T-cell (primary cell): ENCODE results near the gene NTMT1. TPM values are rescaled to one million over a fixed set of nuclear protein-coding genes. Genes with fewer than 3 reads are reported as not detected.

ENCODE experiments used
- ATAC-seq, 4 experiments: fragments of 200-7000 bp in 3 of 4; fragments of 150-1000 bp in 1 of 4; cut with Tn5 transposase; replicated peaks in 1 of 4; 1 replicate in 3 of 4; 2 replicates in 1 of 4; pipeline ENCODE4 v1.10.0; 2021; ENCODE audit warnings: moderate library complexity in 3 of 4, mild to moderate bottlenecking in 2 of 4, moderate number of reproducible peaks in 1 of 4
- CTCF ChIA-PET, 2 donors: fragments of 300-600 bp; sonication (Branson Sonifier 250); formaldehyde crosslinking; loops; one replicate each; lab custom pipeline; 2022; ENCODE audit warnings: antibody characterized with exemption in 2 of 2; lab: Charles Lee
- POLR2A ChIA-PET, 2 donors: fragments of 300-600 bp; sonication (Branson Sonifier 250); formaldehyde crosslinking; loops; one replicate each; lab custom pipeline; 2022; ENCODE audit warnings: antibody characterized with exemption in 2 of 2; lab: Charles Lee
- DNase-seq, 35 experiments: peaks; one replicate each; pipeline versions ENCODE4 v3.0.0 to v3.0.0-alpha.2; 2013 to 2023
- H3K27ac ChIP-seq: one replicate; pipeline ENCODE4 v1.5.1; 2013; ENCODE audit warnings: low read length
- H3K27me3 ChIP-seq, 2 experiments: replicated peaks in 1 of 2; 1 replicate in 1 of 2; 2 replicates in 1 of 2; pipeline versions ENCODE4 v1.6.1 to v1.7.0; 2013; ENCODE audit warnings: low read length in 1 of 2, mixed read lengths in 1 of 2; ENCODE audit not compliant: control insufficient read depth in 2 of 2, insufficient read depth in 2 of 2; ENCODE audit errors: extremely low read depth in 1 of 2
- H3K36me3 ChIP-seq, 2 donors: 1 replicate in 1 of 2; 2 replicates in 1 of 2; pipeline versions ENCODE4 v1.6.1 to v1.7.0; 2013; ENCODE audit warnings: low read length in 1 of 2; ENCODE audit not compliant: control insufficient read depth in 2 of 2, insufficient read depth in 1 of 2; ENCODE audit errors: extremely low read depth in 1 of 2
- H3K4me1 ChIP-seq, 2 experiments: 1 replicate in 1 of 2; 2 replicates in 1 of 2; pipeline versions ENCODE4 v1.6.1 to v1.7.0; 2013; ENCODE audit warnings: low read length in 2 of 2, mixed read lengths in 1 of 2; ENCODE audit not compliant: insufficient read depth in 2 of 2, control insufficient read depth in 1 of 2; ENCODE audit errors: extremely low read depth in 1 of 2
- H3K4me3 ChIP-seq, 2 donors: 1 replicate in 1 of 2; 2 replicates in 1 of 2; pipeline versions ENCODE4 v1.5.1 to v1.7.0; 2013; ENCODE audit warnings: mild to moderate bottlenecking in 2 of 2, low read length in 1 of 2, moderate library complexity in 1 of 2; ENCODE audit not compliant: control insufficient read depth in 1 of 2; ENCODE audit errors: extremely low read depth in 1 of 2
- H3K9me3 ChIP-seq: 2 replicates; pipeline ENCODE4 v1.7.0; 2013
- H3K27ac Mint-ChIP-seq, 2 donors: one replicate each; pipeline ENCODE4 v1.8.0; 2020 to 2021; ENCODE audit warnings: mild to moderate bottlenecking in 2 of 2, mixed read lengths in 2 of 2
- H3K27me3 Mint-ChIP-seq, 2 donors: one replicate each; pipeline ENCODE4 v1.8.0; 2021 to 2022; ENCODE audit warnings: mixed read lengths in 2 of 2
- H3K36me3 Mint-ChIP-seq: one replicate; pipeline ENCODE4 v1.8.0; 2021; ENCODE audit warnings: mixed read lengths
- H3K4me1 Mint-ChIP-seq, 3 donors: one replicate each; pipeline ENCODE4 v1.8.0; 2020 to 2022; ENCODE audit warnings: mixed read lengths in 3 of 3, mild to moderate bottlenecking in 1 of 3
- H3K4me3 Mint-ChIP-seq, 3 donors: one replicate each; pipeline ENCODE4 v1.8.0; 2020 to 2022; ENCODE audit warnings: mild to moderate bottlenecking in 3 of 3, mixed read lengths in 3 of 3, moderate library complexity in 3 of 3
- H3K9me3 Mint-ChIP-seq, 3 donors: one replicate each; pipeline ENCODE4 v1.8.0; 2020 to 2022; ENCODE audit warnings: mixed read lengths in 3 of 3
- WGBS: methylation state at CpG from one replicate; pipeline ENCODE4 v1.1.5; 2013; ENCODE audit warnings: missing lambda C conversion rate; ENCODE audit not compliant: insufficient coverage; 5-methylcytosine and 5-hydroxymethylcytosine counted together
- total RNA-seq, 35 experiments: library from RNA in 6 of 35; stranded (reverse) in 6 of 35; fragments of 120-200 nt in 1 of 35; gene quantifications; one replicate each; pipeline versions ENCODE4 v1.2.1 to v1.2.4 and lab custom pipeline; 2013 to 2026

Gene NTMT1
- total RNA-seq, 5 donors from 2014 or later (not counting 1 experiment from before 2014, with no cell fraction given), result 31.0 to 45.0 (median 40.3) TPM

DNA sequence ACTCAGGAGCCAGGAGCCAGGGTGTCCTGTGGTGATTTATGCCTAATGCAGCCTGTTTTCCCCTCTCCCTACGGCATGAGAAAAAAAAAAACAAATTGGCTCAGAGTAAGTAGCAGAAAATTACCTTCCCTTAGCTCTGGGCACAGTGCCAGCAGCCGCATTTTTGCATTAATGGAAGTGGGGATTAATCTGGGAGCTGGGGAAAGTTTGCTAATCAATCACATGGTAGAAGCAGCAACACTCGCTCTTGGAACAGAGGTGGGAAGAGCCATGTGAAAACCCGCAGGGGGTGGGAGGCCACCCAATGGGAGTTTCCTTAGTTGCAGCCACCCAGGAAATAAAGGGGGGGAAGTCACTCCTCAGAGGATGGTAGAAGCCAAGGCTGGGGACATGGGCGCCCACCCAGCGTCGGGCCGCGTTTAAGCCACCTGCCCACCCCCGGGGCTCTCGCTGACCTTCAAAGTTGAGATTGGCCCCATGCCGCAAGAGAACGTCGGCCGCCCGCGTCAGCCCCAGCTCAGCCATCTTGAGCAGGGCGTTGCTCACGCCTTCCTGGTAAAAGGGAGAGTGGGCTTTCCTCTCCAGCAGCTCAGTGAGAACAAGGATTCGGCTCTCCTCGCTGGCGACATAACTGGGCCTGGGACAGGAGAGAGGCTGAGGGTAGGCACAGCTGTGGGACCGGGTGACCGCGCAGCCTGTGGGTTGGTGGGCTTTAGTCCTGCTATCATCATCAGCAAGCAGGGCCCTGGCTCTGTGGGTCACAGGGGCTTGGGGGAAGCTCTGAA is 14.3 kb downstream of the NTMT1 start:
- CTCF ChIA-PET, result interaction anchor here (0.5 to 1.9 kb wide), 7 partner anchors 14 to 1486 kb away, joined by 3 to 7 read pairs (median 3); partner anchors contain the start of gene NTMT1 (in 1 of the 2)
- 92% methylated on average over 18 of the region's 25 CpGs for WGBS
- peak overlapping the region; percentile 89 to 96 for H3K4me3 ChIP-seq
- Mint-ChIP-seq H3K27me3 (no peaks in the 10 kb centered on the region), H3K36me3 (peaks cover 19% of the 10 kb centered on the region), H3K4me3 (peak overlapping the region; percentile 79 to 85 (median 83)), H3K27ac (peak overlapping the region in 1 of 2 donors; percentile 55), H3K4me1 (peaks cover 20 to 34% (median 29%) of the 10 kb centered on the region in 3 donors), H3K9me3 (no peaks in the 10 kb centered on the region)
- no peak for ATAC-seq
- peaks cover 19 to 34% of the 10 kb centered on the region in 2 donors for H3K36me3 ChIP-seq
- peaks cover 8 to 31% of the 10 kb centered on the region in 2 experiments for H3K4me1 ChIP-seq
- no peaks in the 10 kb centered on the region for H3K27me3 ChIP-seq
- H3K27ac ChIP-seq, result no peak overlapping the region
- no peak for DNase-seq
- H3K9me3 ChIP-seq, result no peaks in the 10 kb centered on the region
- POLR2A ChIA-PET, result interaction anchor here in 1 of 2 donors (0.6 kb wide), 3 partner anchors 516 to 1053 kb away, joined by 3 to 5 read pairs (median 5); no protein-coding TSS in a partner anchor

DNA sequence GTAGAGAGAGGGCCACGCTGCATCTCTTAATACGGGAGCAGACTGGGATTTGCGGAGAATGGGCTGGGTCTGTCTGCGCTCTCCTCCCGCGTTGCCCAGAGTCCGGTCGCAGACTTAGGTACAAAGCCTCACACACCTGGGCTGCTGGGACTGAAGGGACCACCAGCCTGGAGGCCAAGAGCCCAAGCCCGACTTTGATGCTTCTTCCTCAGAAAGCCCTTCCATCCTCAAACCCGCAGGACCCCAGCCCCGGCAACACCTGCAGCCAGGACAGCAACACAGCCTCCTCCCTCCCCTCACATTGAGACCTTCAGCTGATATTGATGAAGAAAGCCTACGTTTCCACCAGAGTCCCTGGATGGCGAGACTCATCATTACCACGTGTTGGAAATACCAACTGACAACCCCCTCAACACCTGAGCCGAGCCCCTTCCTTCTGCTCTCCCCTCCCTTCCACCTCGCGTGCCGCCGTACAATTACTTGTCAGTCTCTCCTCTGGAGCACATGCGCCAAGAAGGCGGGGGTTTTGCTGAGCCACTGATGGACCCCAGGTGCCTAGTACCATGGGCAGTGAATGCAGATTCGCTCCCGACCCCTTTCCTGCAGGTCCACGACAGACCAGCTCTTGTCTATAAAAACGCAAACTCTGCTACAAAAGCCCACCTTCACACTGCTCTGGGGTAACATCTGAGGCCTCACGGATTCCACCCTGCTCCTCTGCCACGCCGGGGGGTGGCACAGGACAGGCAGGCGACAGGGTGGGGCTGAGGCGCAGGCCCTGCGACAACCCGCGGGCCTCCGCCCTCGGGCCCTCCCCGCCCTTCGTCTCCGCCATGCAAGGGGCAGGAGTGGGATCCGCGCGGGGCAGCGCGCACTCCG is 15.1 kb downstream of the NTMT1 start:
- no peaks in the 10 kb centered on the region for H3K27me3 Mint-ChIP-seq
- peak overlapping the region; percentile 55 to 79 for H3K27ac Mint-ChIP-seq
- ChIA-PET POLR2A (interaction anchor here in 1 of 2 donors (0.6 kb wide), 1 partner anchor 517 kb away, joined by 5 read pairs; no protein-coding TSS in a partner anchor), CTCF (interaction anchor here (0.6 to 1.5 kb wide), 4 partner anchors 17 to 509 kb away, joined by 3 to 4 read pairs (median 3); no protein-coding TSS in a partner anchor)
- Histone ChIP-seq H3K27me3 (no peaks in the 10 kb centered on the region), H3K27ac (peak overlapping the region; percentile 61), H3K36me3 (peaks cover 15 to 28% of the 10 kb centered on the region in 2 donors), H3K4me3 (peak overlapping the region; percentile 89 to 96), H3K9me3 (no peaks in the 10 kb centered on the region), H3K4me1 (peaks cover 8 to 31% of the 10 kb centered on the region in 2 experiments)
- ATAC-seq, result peak in 3 of 4 experiments; percentile 54 to 57 (median 57)
- 22% methylated on average over 44 of the region's 44 CpGs for WGBS
- peak overlapping the region; percentile 79 to 85 (median 83) for H3K4me3 Mint-ChIP-seq
- DNase-seq, result peak in 1 of 35 experiments; percentile 26
- peaks cover 20 to 34% (median 29%) of the 10 kb centered on the region in 3 donors for H3K4me1 Mint-ChIP-seq
- no peaks in the 10 kb centered on the region for H3K9me3 Mint-ChIP-seq
- H3K36me3 Mint-ChIP-seq, result peaks cover 14% of the 10 kb centered on the region

DNA sequence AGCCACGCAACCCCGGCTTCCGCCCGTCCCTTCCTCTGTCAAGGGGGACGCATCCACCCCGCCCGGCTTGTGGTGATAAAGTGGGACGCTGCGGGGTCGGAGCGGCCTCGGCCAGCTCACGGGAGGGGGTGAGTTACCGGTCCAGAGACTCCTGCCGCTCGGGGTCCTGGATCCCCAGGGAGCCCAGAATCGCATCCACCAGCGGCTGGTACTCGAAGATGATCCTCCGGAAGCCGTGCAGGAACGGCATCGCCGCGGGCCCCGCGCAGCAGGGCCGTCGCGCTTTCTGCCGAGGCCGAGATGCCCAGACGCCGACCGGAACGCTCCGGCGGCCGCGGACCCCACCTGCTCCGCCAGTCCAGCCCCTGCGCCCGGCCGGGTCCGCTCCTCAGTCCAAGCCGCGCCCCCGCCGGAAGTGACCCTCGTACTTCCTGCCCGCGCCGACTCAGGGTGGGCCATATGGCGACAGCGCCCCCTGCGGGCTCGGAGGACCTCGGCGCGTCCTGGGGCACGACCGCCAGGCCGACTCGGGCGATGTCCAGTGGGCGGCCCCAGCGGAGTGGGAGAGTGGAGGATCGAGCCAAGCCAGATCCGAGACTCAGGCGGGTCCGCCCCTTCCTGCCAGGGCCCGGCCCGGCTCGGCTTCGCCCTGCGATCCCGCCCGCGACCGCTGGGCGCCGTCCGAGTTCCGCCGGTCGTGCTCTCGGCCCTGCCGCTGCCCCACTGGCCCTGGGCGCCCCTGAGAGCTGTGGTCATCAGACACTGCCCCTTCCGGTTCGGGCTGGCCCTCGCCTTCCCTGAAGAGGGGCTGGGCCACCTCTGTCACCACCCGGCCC is 16.0 kb downstream of the NTMT1 start, which contains the start of gene ASB6:
ASB6 (minus strand) TSS at position 402 of the 836 bp plus-strand sequence; CDS start at position 250, 152 bp downstream.
- ChIA-PET CTCF (no interaction called here), POLR2A (no interaction called here)
- Mint-ChIP-seq H3K4me1 (peaks cover 20 to 34% (median 29%) of the 10 kb centered on the region in 3 donors), H3K4me3 (peak within 1 kb of the TSS; percentile 79 to 85 (median 83)), H3K27ac (peak within 1 kb of the TSS; percentile 75 to 81), H3K9me3 (no peaks in the 10 kb centered on the region), H3K27me3 (no peaks in the 10 kb centered on the region), H3K36me3 (peaks cover 14% of the 10 kb centered on the region)
- peaks cover 8 to 31% of the 10 kb centered on the region in 2 experiments for H3K4me1 ChIP-seq
- no peaks in the 10 kb centered on the region for H3K9me3 ChIP-seq
- DNase-seq (peak; percentile 58 to 92 (median 81)), ATAC-seq (peak; percentile 84 to 88 (median 87))
- peak within 1 kb of the TSS; percentile 89 to 96 for H3K4me3 ChIP-seq
- H3K36me3 ChIP-seq, result peaks cover 13 to 24% of the 10 kb centered on the region in 2 donors
- peak within 1 kb of the TSS; percentile 61 for H3K27ac ChIP-seq
- WGBS, result under 1% methylated on average over 92 of the region's 93 CpGs
- peaks cover 0 to 2% of the 10 kb centered on the region in 2 experiments for H3K27me3 ChIP-seq

DNA sequence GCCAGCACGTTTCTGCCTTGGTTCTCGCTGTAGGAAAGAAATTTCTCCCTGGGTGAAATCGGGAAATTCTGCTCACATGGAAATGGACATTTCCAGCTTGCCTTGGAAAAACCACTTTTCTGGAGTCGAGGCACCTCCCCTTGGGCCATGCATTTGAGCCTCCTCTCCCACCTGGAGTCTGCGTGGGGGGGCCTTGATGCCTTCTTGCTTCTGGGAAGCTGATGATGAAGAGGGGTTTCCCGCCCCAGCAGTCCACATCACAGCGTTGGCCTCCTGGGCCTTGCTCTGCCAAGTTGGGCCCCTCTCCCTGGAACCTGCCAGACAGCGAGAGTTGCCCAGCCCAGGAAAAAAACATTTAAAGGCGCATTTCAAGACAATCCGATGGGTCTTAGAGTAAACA is 17.7 kb downstream of the NTMT1 start:
- Mint-ChIP-seq H3K27me3 (no peaks in the 10 kb centered on the region), H3K36me3 (peaks cover 3% of the 10 kb centered on the region), H3K27ac (no peak overlapping the region), H3K4me1 (peaks cover 16 to 23% (median 19%) of the 10 kb centered on the region in 3 donors), H3K9me3 (no peaks in the 10 kb centered on the region), H3K4me3 (peak overlapping the region; percentile 46 to 85 (median 54))
- H3K4me1 ChIP-seq, result peaks cover 8 to 31% of the 10 kb centered on the region in 2 experiments
- H3K9me3 ChIP-seq, result no peaks in the 10 kb centered on the region
- DNase-seq, result no peak
- ATAC-seq, result no peak
- no peak overlapping the region for H3K4me3 ChIP-seq
- WGBS, result 100% methylated on average over 2 of the region's 10 CpGs
- peaks cover 0 to 9% of the 10 kb centered on the region in 2 donors for H3K36me3 ChIP-seq
- CTCF ChIA-PET, result no interaction called here
- H3K27me3 ChIP-seq, result peaks cover 0 to 2% of the 10 kb centered on the region in 2 experiments
- POLR2A ChIA-PET, result interaction anchor here in 1 of 2 donors (0.6 kb wide), 1 partner anchor 513 kb away, joined by 3 read pairs; no protein-coding TSS in a partner anchor
- H3K27ac ChIP-seq, result no peak overlapping the region

DNA sequence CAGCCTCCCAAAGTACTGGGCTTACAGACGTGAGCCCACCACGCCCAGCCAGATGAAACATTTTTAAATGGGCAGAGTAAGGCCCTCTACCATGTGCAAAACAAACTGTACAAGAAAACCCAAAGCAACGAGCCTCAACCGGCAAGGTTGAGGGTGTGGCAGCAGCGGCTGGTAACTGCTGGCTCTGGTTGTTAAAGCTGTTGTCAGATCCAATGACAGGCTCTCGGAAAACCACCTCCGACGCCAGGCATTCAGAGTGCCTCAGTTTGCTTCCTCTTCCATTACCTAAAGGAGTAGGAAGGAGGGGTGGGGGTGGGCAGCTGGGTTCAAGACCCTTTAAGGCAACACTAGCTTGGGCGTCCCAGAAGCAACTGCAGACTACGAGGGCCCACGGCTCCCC is 18.4 kb downstream of the NTMT1 start:
- H3K36me3 Mint-ChIP-seq, result peaks cover 2% of the 10 kb centered on the region
- 88% methylated on average over 5 of the region's 11 CpGs for WGBS
- H3K4me3 Mint-ChIP-seq, result no peak overlapping the region
- no peaks in the 10 kb centered on the region for H3K9me3 ChIP-seq
- H3K9me3 Mint-ChIP-seq, result no peaks in the 10 kb centered on the region
- no peaks in the 10 kb centered on the region for H3K27me3 Mint-ChIP-seq
- H3K4me3 ChIP-seq, result no peak overlapping the region
- DNase-seq, result no peak
- H3K27ac Mint-ChIP-seq, result no peak overlapping the region
- peaks cover 16 to 23% (median 18%) of the 10 kb centered on the region in 3 donors for H3K4me1 Mint-ChIP-seq
- H3K4me1 ChIP-seq, result peaks cover 8 to 27% of the 10 kb centered on the region in 2 experiments
- peaks cover 0 to 2% of the 10 kb centered on the region in 2 donors for H3K36me3 ChIP-seq
- H3K27ac ChIP-seq, result no peak overlapping the region
- peaks cover 0 to 6% of the 10 kb centered on the region in 2 experiments for H3K27me3 ChIP-seq
- ATAC-seq, result no peak
- CTCF ChIA-PET, result no interaction called here
- POLR2A ChIA-PET, result interaction anchor here in 1 of 2 donors (0.5 kb wide), 1 partner anchor 555 kb away, joined by 3 read pairs; no protein-coding TSS in a partner anchor
